NCI-H1092 treated with DMSO at 0.1 percent for 48 hours (cell line): ENCODE results near the gene AFF1.
A peak's percentile ranks its signal among the peaks of the same experiment; 100 is the strongest.
"Not testable (repeated sequence)": the region's sequence is repeated elsewhere in the genome, so short reads cannot be mapped to it uniquely, and the experiment has no call there.

Experiments
- DNase-seq: peaks from one replicate; lab custom pipeline; 2025; lab: John Stamatoyannopoulos, UW

The AFF1 gene

GRCh38 chr4:87012265-87012953 lies 77.6 kb downstream of the AFF1 start:
- DNase-seq = no peak

GRCh38 chr4:87012954-87013308 lies 78.1 kb downstream of the AFF1 start:
- not testable (repeated sequence) for DNase-seq

GRCh38 chr4:87014284-87014782 lies 79.5 kb downstream of the AFF1 start:
- no peak for DNase-seq

GRCh38 chr4:87015416-87015815 lies 80.6 kb downstream of the AFF1 start:
- DNase-seq = no peak

- DNase-seq = no peak
These were observed 83.0 kb downstream of the AFF1 start for GRCh38 chr4:87017580-87018342.

GRCh38 chr4:87018753-87019152 lies 83.9 kb downstream of the AFF1 start:
- no peak for DNase-seq

- DNase-seq = no peak
These were observed 84.5 kb downstream of the AFF1 start for GRCh38 chr4:87019246-87019791.

GRCh38 chr4:87019898-87020297 lies 85.1 kb downstream of the AFF1 start:
- DNase-seq = no peak

GRCh38 chr4:87024201-87024600 lies 89.4 kb downstream of the AFF1 start:
- DNase-seq = no peak

- no peak for DNase-seq
These were observed 90.3 kb downstream of the AFF1 start for GRCh38 chr4:87025023-87025613.

- no peak for DNase-seq
These were observed 90.8 kb downstream of the AFF1 start for GRCh38 chr4:87025614-87026041.

GRCh38 chr4:87026800-87027495 lies 92.1 kb downstream of the AFF1 start:
- DNase-seq = no peak

GRCh38 chr4:87029356-87029755 lies 94.5 kb downstream of the AFF1 start:
- no peak for DNase-seq

- DNase-seq = no peak
These were observed 95.3 kb downstream of the AFF1 start for GRCh38 chr4:87030124-87030523.

- no peak for DNase-seq
These were observed 96.1 kb downstream of the AFF1 start for GRCh38 chr4:87030755-87031441.

- no peak for DNase-seq
These were observed 97.1 kb downstream of the AFF1 start for GRCh38 chr4:87031920-87032319.

GRCh38 chr4:87032884-87033533 lies 98.2 kb downstream of the AFF1 start:
- DNase-seq = no peak

- no peak for DNase-seq
These were observed 99.1 kb downstream of the AFF1 start for GRCh38 chr4:87033902-87034301.

GRCh38 chr4:87034527-87034926 lies 99.7 kb downstream of the AFF1 start:
- DNase-seq = no peak

- DNase-seq = peak; percentile 83
These were observed 101.2 kb downstream of the AFF1 start for GRCh38 chr4:87035881-87036509.

- DNase-seq = no peak
These were observed 101.9 kb downstream of the AFF1 start for GRCh38 chr4:87036713-87037112.
